Activated CD4-positive, alpha-beta T cell treated with anti-CD3 and anti-CD28 coated beads, Interleukin-2, amount 10 ng/mL, durations not matched to agents 7 days and 5 days (primary cell): ENCODE measurements around the gene ENO4. TPM values are rescaled to one million over a fixed set of nuclear protein-coding genes. Genes with fewer than 3 reads are reported as not detected.

Source experiments
- CTCF ChIA-PET: fragments of 350-600 bp; sonication (Branson Sonifier 250); formaldehyde crosslinking; loops from one replicate; lab custom pipeline; 2021; ENCODE audit warnings: antibody characterized with exemption; lab: Charles Lee
- POLR2A ChIA-PET: fragments of 350-600 bp; sonication (Branson Sonifier 250); formaldehyde crosslinking; loops from one replicate; lab custom pipeline; 2021; ENCODE audit warnings: antibody characterized with exemption; lab: Charles Lee
- DNase-seq: peaks from one replicate; pipeline ENCODE4 v3.0.0-alpha.2; 2020
- H3K27ac Mint-ChIP-seq: one replicate; pipeline ENCODE4 v1.8.0; 2021; ENCODE audit warnings: mild to moderate bottlenecking, moderate library complexity, mixed read lengths
- H3K27me3 Mint-ChIP-seq: one replicate; pipeline ENCODE4 v1.8.0; 2021; ENCODE audit warnings: mixed read lengths
- H3K36me3 Mint-ChIP-seq: one replicate; pipeline ENCODE4 v1.8.0; 2021; ENCODE audit warnings: low read depth, mixed read lengths
- H3K4me1 Mint-ChIP-seq: one replicate; pipeline ENCODE4 v1.8.0; 2021; ENCODE audit warnings: mixed read lengths
- H3K4me3 Mint-ChIP-seq: one replicate; pipeline ENCODE4 v1.8.0; 2021; ENCODE audit warnings: mild to moderate bottlenecking, moderate library complexity, mixed read lengths
- H3K9me3 Mint-ChIP-seq: one replicate; pipeline ENCODE4 v1.8.0; 2021; ENCODE audit warnings: mixed read lengths
- total RNA-seq, 2 experiments: library from RNA; stranded (reverse); gene quantifications; one replicate each; pipeline ENCODE4 v1.2.3, GENCODE V29; 2021

ENO4 gene
- total RNA-seq, 2 experiments from 2014 or later: not detected

GRCh38 chr10:116880716-116881482 lies 31.6 kb downstream of the ENO4 start:
- H3K27ac Mint-ChIP-seq: no peak overlapping the region
- H3K4me1 Mint-ChIP-seq: no peaks in the 10 kb centered on the region
- no peak overlapping the region for H3K4me3 Mint-ChIP-seq
- ChIA-PET POLR2A (no interaction called here), CTCF (no interaction called here)
- H3K27me3 Mint-ChIP-seq: peaks cover 8% of the 10 kb centered on the region
- H3K36me3 Mint-ChIP-seq: no peaks in the 10 kb centered on the region
- no peaks in the 10 kb centered on the region for H3K9me3 Mint-ChIP-seq
- DNase-seq: no peak

- H3K4me1 Mint-ChIP-seq: no peaks in the 10 kb centered on the region
- POLR2A ChIA-PET: no interaction called here
- CTCF ChIA-PET: no interaction called here
- DNase-seq: no peak
- no peak overlapping the region for H3K27ac Mint-ChIP-seq
- H3K9me3 Mint-ChIP-seq: no peaks in the 10 kb centered on the region
- H3K36me3 Mint-ChIP-seq: no peaks in the 10 kb centered on the region
- peaks cover 5% of the 10 kb centered on the region for H3K27me3 Mint-ChIP-seq
- no peak overlapping the region for H3K4me3 Mint-ChIP-seq
Measured at GRCh38 chr10:116882639-116883038, 33.3 kb downstream of the ENO4 start.

GRCh38 chr10:116886772-116887171 lies 37.5 kb downstream of the ENO4 start:
- POLR2A ChIA-PET: no interaction called here
- H3K36me3 Mint-ChIP-seq: no peaks in the 10 kb centered on the region
- H3K27ac Mint-ChIP-seq: no peak overlapping the region
- no peaks in the 10 kb centered on the region for H3K9me3 Mint-ChIP-seq
- CTCF ChIA-PET: interaction anchor here (1.0 kb wide), 1 partner anchor 12 kb away, joined by 3 read pairs; no protein-coding TSS in a partner anchor
- no peak overlapping the region for H3K4me3 Mint-ChIP-seq
- no peaks in the 10 kb centered on the region for H3K4me1 Mint-ChIP-seq
- H3K27me3 Mint-ChIP-seq: peaks cover 15% of the 10 kb centered on the region
- no peak for DNase-seq

GRCh38 chr10:116888380-116889055 lies 39.2 kb downstream of the ENO4 start:
- no peaks in the 10 kb centered on the region for H3K9me3 Mint-ChIP-seq
- no peak for DNase-seq
- ChIA-PET POLR2A (no interaction called here), CTCF (no interaction called here)
- no peak overlapping the region for H3K4me3 Mint-ChIP-seq
- no peak overlapping the region for H3K27ac Mint-ChIP-seq
- peaks cover 27% of the 10 kb centered on the region for H3K27me3 Mint-ChIP-seq
- H3K4me1 Mint-ChIP-seq: no peaks in the 10 kb centered on the region
- H3K36me3 Mint-ChIP-seq: no peaks in the 10 kb centered on the region

- Mint-ChIP-seq H3K9me3 (no peaks in the 10 kb centered on the region), H3K36me3 (no peaks in the 10 kb centered on the region), H3K27me3 (peaks cover 32% of the 10 kb centered on the region), H3K4me3 (no peak overlapping the region), H3K4me1 (no peaks in the 10 kb centered on the region), H3K27ac (no peak overlapping the region)
- no peak for DNase-seq
- ChIA-PET CTCF (no interaction called here), POLR2A (no interaction called here)
Measured at GRCh38 chr10:116889066-116889465, 39.8 kb downstream of the ENO4 start.

- no peaks in the 10 kb centered on the region for H3K4me1 Mint-ChIP-seq
- H3K27me3 Mint-ChIP-seq: peaks cover 33% of the 10 kb centered on the region
- no peaks in the 10 kb centered on the region for H3K36me3 Mint-ChIP-seq
- ChIA-PET POLR2A (no interaction called here), CTCF (interaction anchor here (0.8 kb wide), 1 partner anchor 27 kb away, joined by 3 read pairs; no protein-coding TSS in a partner anchor)
- no peaks in the 10 kb centered on the region for H3K9me3 Mint-ChIP-seq
- no peak overlapping the region for H3K4me3 Mint-ChIP-seq
- no peak overlapping the region for H3K27ac Mint-ChIP-seq
- no peak for DNase-seq
Measured at GRCh38 chr10:116891208-116891607, 41.9 kb downstream of the ENO4 start.

GRCh38 chr10:116892907-116893685 lies 43.8 kb downstream of the ENO4 start:
- POLR2A ChIA-PET: no interaction called here
- CTCF ChIA-PET: no interaction called here
- no peaks in the 10 kb centered on the region for H3K9me3 Mint-ChIP-seq
- H3K27me3 Mint-ChIP-seq: peaks cover 33% of the 10 kb centered on the region
- H3K36me3 Mint-ChIP-seq: no peaks in the 10 kb centered on the region
- H3K4me1 Mint-ChIP-seq: no peaks in the 10 kb centered on the region
- DNase-seq: no peak
- no peak overlapping the region for H3K4me3 Mint-ChIP-seq
- H3K27ac Mint-ChIP-seq: no peak overlapping the region

GRCh38 chr10:116893686-116894037 lies 44.4 kb downstream of the ENO4 start:
- H3K4me3 Mint-ChIP-seq: no peak overlapping the region

GRCh38 chr10:116899626-116900025 lies 50.3 kb downstream of the ENO4 start:
- peaks cover 2% of the 10 kb centered on the region for H3K27me3 Mint-ChIP-seq
- CTCF ChIA-PET: no interaction called here
- POLR2A ChIA-PET: no interaction called here
- no peak for DNase-seq
- H3K4me3 Mint-ChIP-seq: no peak overlapping the region
- no peaks in the 10 kb centered on the region for H3K9me3 Mint-ChIP-seq
- H3K36me3 Mint-ChIP-seq: no peaks in the 10 kb centered on the region
- H3K4me1 Mint-ChIP-seq: no peaks in the 10 kb centered on the region
- H3K27ac Mint-ChIP-seq: no peak overlapping the region

More at GRCh38 chr10:116893686-116894037, 44.4 kb downstream of the ENO4 start:
- peaks cover 33% of the 10 kb centered on the region for H3K27me3 Mint-ChIP-seq
- H3K4me1 Mint-ChIP-seq: no peaks in the 10 kb centered on the region
- ChIA-PET POLR2A (no interaction called here), CTCF (no interaction called here)
- H3K36me3 Mint-ChIP-seq: no peaks in the 10 kb centered on the region
- H3K27ac Mint-ChIP-seq: no peak overlapping the region
- no peaks in the 10 kb centered on the region for H3K9me3 Mint-ChIP-seq
- no peak for DNase-seq

- H3K27ac Mint-ChIP-seq: no peak overlapping the region
- no peaks in the 10 kb centered on the region for H3K9me3 Mint-ChIP-seq
- H3K27me3 Mint-ChIP-seq: no peaks in the 10 kb centered on the region
- CTCF ChIA-PET: interaction anchor here (0.5 kb wide), 1 partner anchor 74 kb away, joined by 3 read pairs; no protein-coding TSS in a partner anchor
- POLR2A ChIA-PET: no interaction called here
- no peaks in the 10 kb centered on the region for H3K36me3 Mint-ChIP-seq
- H3K4me3 Mint-ChIP-seq: no peak overlapping the region
- no peak for DNase-seq
- H3K4me1 Mint-ChIP-seq: no peaks in the 10 kb centered on the region
Measured at GRCh38 chr10:116905845-116906210, 56.5 kb downstream of the ENO4 start.

- H3K4me1 Mint-ChIP-seq: no peaks in the 10 kb centered on the region
- POLR2A ChIA-PET: no interaction called here
- no peaks in the 10 kb centered on the region for H3K9me3 Mint-ChIP-seq
- DNase-seq: no peak
- H3K4me3 Mint-ChIP-seq: no peak overlapping the region
- H3K27ac Mint-ChIP-seq: no peak overlapping the region
- H3K36me3 Mint-ChIP-seq: no peaks in the 10 kb centered on the region
- CTCF ChIA-PET: no interaction called here
- H3K27me3 Mint-ChIP-seq: no peaks in the 10 kb centered on the region
Measured at GRCh38 chr10:116907245-116907987, 58.1 kb downstream of the ENO4 start.

- Mint-ChIP-seq H3K4me3 (no peak overlapping the region), H3K27me3 (no peaks in the 10 kb centered on the region), H3K36me3 (no peaks in the 10 kb centered on the region), H3K9me3 (no peaks in the 10 kb centered on the region), H3K4me1 (no peaks in the 10 kb centered on the region), H3K27ac (no peak overlapping the region)
- ChIA-PET POLR2A (no interaction called here), CTCF (no interaction called here)
- no peak for DNase-seq
Measured at GRCh38 chr10:116909307-116909706, 60.0 kb downstream of the ENO4 start.
